CD4-positive, alpha-beta T cell treated with Interleukin-10 for 1 hour (primary cell): ENCODE data around the gene NECAB2.

Experiments
- DNase-seq: peaks from one replicate; pipeline ENCODE4 v3.0.0-alpha.2; 2020

NECAB2 gene

DNA sequence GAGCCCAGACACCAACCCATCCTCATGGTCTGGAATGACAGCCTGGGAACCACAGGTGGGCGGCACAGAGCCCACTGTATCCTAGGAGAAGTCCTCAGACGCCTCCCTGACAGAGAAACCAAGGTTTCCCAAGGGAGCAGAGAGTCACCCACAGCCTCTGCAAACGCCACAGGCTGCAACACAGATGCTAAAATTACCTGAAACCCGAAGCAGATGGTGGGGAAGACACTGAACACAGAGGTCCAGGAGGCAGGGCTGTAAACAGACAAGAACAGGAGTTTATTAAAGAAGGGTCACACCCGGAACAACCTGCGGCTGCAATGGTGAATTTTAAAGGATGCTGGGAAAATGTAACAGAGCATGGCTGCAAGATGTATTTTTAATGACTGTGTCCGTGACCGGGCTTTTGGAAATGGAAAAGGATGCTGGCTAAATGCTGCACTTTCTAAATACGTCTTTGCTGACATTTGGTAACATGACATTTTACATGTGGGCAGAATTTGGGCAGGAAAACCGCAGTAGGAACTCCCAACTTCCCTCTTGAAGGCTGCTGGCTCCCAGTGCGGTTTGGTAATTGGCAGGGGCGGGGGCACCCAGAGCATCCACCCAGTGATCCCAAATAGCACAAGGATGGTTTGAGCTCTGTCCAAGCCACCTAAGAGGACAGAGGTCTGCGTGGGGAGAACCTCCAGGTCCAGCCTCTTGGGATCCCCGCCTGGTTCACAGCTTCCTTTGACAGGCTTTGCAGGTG lies 61.4 kb downstream of the NECAB2 start:
- DNase-seq: no peak

DNA sequence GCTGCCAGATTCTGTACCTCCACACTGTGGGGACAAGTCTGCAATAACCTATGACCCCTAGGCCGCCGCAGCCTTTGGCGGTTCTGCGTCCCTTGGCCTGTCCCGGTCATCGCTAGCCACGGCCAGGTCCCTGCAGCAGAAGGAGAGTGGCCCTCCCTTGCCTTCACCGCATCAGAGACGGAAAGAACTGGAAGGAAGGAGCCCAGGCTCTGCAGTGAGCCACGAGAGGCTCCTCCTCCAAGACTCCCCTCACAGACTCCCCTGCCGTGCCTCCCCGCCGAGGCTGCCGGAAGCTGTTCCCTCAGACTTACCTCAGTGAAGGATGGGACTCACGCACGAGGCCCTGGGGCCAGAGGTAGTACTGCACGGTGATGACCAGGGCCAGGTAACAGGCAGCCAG lies 63.5 kb downstream of the NECAB2 start:
- no peak for DNase-seq

DNA sequence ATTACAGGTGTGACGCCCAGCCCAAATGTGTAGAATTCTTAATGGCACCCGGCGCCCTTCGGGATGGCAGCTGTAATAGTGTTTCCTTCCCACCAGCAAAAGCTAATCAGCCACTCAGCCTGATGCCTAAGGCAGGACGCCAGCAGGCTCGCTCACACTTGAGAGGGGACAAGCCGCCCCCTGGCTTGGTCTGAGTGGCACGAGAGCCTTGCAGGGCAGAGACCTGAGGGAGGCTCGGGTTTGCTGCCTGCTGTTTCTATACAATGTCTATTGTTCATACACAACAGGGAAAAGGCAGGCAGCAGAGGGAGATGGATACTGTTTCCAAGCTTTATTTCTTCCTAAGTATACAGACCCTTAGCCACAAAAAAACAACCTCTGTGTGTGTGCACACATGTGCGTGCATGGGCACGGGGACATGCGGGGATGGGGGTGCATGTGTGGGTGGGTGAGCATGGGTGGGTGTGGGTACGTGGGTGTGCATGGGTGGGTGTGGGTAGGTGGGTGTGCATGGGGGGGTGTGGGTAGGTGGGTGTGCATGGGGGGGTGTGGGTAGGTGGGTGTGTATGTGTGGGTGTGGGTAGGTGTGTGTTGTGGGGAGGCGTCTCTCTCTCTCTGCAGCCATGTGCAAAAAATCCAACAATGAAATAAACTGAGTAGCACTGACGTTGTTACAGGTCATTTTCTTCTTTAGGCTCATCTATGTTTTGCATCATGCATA lies 64.6 kb downstream of the NECAB2 start:
- DNase-seq: no peak

DNA sequence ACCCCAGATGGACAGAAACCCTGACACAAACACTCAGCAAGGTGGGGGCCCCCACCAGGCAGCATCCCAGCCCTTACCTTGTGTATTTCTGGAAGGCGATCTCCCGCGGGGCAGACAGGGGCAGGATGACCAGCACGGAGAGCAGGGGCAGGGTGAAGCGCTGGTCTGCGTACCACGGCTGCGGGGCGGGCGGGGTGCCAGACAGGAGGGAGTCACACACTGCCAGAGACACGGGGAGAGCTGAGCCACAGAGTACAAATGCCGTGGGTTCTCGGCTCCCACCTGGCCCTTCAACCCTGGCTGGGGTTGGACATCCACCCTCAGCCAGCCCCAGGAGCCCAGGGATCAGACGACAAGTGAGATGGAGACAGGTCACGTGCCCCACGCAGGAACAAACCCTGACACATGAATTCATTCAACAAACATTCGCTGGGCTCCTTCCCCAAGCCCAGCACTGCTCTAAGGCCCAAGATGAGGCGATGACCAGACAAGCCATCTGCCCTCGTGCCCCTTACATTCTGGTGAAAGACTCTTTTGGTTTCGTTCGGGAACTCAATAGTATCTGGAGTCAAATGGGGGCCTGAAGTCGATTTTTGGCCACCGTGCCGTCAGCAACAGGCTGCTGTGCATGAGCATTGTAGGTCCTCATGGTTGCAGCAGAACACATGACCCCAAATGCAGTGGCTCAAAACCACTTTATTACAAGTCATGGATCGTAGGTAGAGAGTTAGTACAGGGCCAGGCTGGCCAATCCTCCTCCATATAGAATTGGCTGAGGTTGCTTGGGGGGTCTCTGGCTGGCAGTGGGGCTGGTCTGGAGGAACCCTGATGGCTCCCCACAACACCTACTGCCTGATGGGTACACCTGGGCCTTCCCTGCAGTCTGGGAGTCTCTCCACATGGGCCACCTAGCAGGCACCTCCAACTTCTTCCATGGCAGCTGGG lies 65.5 kb downstream of the NECAB2 start:
- DNase-seq: no peak

DNA sequence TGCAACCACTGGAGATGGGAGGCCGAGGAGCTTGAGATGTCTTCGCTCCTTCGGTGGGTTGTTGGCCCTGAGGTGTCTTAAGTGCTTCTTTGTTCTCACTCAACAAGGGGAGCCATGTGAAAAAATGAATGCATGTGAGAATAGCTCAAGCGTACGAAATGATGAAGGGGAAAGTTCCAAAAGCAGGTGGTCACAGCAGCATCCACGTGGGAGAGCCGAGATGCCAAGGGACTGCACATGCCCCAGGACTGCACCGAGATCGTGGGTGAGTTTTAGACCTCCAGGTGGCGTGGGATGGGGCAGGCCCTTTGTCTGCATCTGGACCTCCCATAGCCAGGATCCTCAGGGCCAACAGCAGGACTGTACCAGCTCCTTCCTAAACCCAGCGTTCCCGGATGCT lies 66.5 kb downstream of the NECAB2 start:
- DNase-seq: no peak

DNA sequence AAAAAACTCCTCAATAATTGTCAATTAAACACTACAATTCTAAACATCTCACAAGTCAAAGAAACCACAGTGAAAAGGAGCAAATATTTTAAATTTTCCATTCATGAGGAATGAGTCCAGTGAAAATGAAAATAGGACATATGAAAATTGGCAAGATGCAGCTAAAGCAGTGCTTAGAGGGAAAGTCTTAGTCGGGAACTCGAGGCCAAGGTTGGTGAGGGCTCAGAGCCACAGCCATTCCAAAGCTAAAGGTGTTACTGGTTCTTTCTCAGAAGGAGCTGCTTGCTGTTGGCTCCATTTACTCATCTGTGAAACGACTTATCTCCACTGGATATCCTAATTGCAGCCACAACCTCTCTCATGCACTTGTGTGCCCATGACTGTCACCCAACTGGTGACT lies 68.1 kb downstream of the NECAB2 start:
- DNase-seq: no peak

DNA sequence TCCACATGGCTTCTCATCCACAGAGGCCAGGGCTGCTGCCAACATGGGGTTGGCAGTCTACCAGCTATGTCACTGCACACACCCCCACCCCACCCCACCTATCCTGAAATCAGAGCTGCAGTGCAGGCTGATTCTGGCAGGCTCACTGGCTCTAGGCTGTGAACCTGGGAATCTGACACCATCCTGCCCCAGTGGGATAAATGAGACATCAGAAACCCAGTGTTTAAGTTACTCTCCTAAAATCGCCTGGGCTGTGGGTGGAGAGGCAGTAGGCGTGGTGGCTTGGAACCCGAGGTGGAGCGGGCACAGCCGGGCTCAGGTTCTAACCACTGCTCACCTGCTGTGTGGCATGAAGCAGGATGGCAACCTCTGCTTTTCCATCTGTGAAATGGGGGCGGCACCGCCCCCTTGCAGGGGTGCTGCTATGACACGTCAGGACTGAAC lies 69.0 kb downstream of the NECAB2 start:
- no peak for DNase-seq

GRCh38 chr16:84038469-84038868 lies 70.4 kb downstream of the NECAB2 start:
- DNase-seq: no peak

- DNase-seq: no peak
Measured at GRCh38 chr16:84039696-84040095, 71.7 kb downstream of the NECAB2 start.

GRCh38 chr16:84040226-84040822 lies 72.3 kb downstream of the NECAB2 start:
- DNase-seq: no peak

DNA sequence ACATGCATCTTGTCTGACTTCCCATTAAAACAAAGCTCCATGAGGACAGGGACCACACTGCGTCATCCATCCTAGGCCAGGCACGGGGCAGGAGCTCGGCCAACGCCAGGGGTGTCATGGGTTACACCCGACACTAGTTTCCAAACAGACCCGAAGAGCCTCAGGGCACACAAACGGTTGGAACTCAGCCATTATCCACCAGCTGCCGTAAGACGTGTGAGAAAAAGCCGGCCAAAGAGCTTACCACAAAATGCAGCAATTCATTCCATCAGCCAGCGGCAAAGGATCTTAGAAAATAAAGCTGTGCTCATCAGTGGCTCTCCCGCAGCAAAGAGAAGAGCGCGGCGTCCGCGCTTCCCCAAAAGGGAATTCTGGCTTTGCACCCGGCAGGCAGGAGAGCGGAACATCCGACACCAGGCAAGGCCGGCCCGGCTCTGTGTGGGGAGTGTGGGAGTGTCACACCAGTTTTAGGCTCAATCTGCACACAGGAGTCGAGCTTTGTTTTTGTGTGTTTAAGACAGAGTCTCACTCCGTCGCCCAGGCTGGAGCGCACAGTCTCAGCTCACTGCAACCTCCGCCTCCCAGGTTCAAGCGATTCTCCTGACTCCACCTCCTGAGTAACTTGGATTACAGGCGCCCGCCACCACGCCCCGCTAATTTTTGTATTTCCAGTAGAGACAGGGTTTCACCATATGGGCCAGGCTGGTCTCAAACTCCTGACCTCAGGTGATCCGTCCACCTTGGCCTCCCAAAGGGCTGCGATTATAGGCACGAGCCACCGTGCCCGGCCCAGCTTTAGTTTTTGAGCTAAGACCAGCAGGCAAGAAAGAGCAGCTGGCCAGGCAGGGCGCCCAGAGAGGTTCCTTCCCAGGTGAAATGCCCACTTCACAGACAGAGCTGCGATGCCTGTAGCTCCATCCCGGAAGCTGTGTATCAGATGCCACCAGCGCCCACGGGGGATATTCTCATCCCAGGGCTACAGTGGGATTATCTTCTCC lies 73.1 kb downstream of the NECAB2 start:
- no peak for DNase-seq

- DNase-seq: no peak
Measured at GRCh38 chr16:84041881-84042280, 73.8 kb downstream of the NECAB2 start.

DNA sequence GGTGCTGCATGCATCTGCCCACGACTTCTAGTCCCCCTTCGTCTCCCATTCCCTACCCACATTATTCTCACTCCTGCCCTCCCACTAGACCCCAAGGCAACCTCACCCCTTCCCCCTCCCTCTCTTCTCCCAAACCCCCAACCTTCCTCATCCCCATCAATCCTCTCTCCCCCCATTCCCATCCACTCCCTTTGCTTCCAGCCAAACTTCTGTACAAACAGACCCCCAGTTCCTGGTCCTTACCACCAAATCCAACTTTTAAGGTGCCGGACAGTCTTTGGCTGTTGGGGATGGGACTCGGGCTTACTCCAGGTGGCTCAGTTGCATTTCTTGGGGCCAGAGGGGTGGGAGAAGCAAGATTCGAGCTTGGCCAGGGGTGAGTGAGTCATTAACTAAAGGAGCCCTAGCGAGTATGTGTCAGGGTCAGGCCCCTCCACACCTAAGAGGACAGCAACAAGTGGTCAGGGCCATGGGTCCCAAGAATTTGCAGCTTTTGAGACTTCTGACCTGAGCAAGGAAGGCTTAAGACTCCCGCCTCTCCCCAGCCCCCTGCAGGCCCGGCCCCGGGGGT lies 74.3 kb downstream of the NECAB2 start, which contains the start of gene SLC38A8:
SLC38A8 (minus strand) TSS at position 488 of the 571 bp plus-strand sequence. CDS start 638 bp downstream, outside the sequence.
- DNase-seq: no peak

- DNase-seq: no peak
Measured at GRCh38 chr16:84042879-84043485, 74.9 kb downstream of the NECAB2 start.

- DNase-seq: no peak
Measured at GRCh38 chr16:84043486-84044117, 75.6 kb downstream of the NECAB2 start.

DNA sequence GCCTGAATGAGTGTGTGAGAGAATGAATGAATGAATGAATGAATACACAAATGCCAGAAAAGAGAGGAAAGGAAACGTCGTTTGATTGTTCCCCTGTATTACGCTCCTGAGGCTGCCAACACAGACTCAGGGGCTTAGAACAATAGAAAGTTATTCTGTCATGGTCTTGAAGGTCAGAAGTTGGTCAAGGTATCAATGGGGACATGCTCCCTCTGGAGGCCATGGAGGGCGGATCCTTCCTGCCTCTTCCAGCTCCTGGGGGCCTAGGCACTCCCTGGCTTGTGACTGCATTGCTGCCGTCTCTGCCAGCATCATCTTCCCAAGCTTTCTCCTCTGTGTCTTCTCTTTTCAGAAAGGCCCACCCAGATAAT lies 76.1 kb downstream of the NECAB2 start:
- no peak for DNase-seq

GRCh38 chr16:84045001-84045817 lies 77.2 kb downstream of the NECAB2 start:
- no peak for DNase-seq

DNA sequence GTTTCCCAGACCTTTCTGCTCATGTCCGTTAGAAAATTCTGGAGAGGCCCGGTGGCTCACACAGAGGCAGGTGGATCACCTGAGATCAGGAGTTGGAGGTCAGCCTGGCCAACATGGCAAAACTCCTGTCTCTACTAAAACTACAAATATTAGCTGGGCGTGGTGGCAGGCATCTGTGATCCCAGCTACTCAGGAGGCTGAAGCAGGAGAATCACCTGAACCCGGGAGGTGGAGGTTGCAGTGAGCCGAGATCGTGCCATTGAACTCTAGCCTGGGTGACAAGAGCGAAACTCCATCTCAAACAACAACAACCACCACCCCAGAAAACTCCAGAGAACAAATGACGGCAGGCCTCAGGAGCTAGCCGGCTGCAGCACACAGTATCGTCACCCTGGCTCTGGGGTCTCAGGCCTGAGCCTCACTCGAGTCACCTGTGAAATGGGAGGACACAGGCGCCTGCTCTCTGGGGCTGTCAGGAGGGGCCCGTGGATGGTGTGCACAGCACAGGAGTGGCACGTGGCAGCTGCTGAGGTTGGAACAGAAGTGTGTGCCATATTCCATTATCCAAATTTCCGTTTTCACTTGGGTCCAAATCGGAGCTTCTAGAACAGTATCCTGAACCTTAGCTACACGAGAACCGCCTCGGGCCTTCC lies 77.9 kb downstream of the NECAB2 start:
- no peak for DNase-seq

DNA sequence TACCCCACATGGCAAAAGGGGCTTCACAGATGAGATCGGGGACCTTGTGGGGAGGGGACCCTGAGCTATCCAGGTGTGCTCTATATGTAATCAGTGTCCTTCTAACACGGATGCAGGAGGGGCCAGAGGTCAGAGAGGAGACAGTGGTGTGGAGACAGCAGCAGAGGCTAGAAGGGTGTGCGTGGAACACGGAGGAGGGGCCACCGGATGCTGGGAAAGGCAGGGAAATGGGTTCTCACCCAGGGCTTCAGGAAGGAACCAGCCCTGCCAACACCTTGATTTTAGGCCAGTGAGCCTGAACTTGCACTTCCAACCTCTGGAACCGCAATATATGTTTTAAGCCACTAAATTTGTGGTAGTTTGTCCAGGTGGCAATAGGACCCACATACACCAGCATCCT lies 79.2 kb downstream of the NECAB2 start:
- no peak for DNase-seq
